Type B pancreatic cell (in vitro differentiated cells): Measurements from ENCODE around the gene RPS16. TPM values are rescaled to one million over a fixed set of nuclear protein-coding genes. Genes with fewer than 3 reads are reported as not detected.

Experiments
- DNase-seq: peaks from one replicate; pipeline ENCODE4 v3.0.0; 2021; ENCODE audit warnings: mixed read lengths; ENCODE audit not compliant: unreplicated experiment; ENCODE audit errors: extremely low spot score
- H3K27ac Mint-ChIP-seq: 2 replicates; pipeline ENCODE4 v1.8.0; 2021; ENCODE audit warnings: mild to moderate bottlenecking, mixed read lengths
- H3K27me3 Mint-ChIP-seq: 2 replicates; pipeline ENCODE4 v1.8.0; 2021; ENCODE audit warnings: mixed read lengths
- H3K36me3 Mint-ChIP-seq: 2 replicates; pipeline ENCODE4 v1.8.0; 2021; ENCODE audit warnings: mixed read lengths
- H3K4me1 Mint-ChIP-seq: one replicate; pipeline ENCODE4 v1.8.0; 2021; ENCODE audit warnings: mixed read lengths; ENCODE audit not compliant: unreplicated experiment
- H3K4me3 Mint-ChIP-seq: 2 replicates; pipeline ENCODE4 v1.8.0; 2021; ENCODE audit warnings: mild to moderate bottlenecking, mixed read lengths
- H3K9me3 Mint-ChIP-seq: 2 replicates; pipeline ENCODE4 v1.8.0; 2021; ENCODE audit warnings: mixed read lengths
- total RNA-seq: library from RNA; stranded (reverse); gene quantifications from 2 replicates; pipeline ENCODE4 v1.2.1, GENCODE V29; 2021; ENCODE audit warnings: low replicate concordance
- TF ChIP-seq, protein P1 (sequence below): fragments of 200-600 bp; sonication (generic); conservative IDR thresholded peaks from 2 replicates; pipeline ENCODE4 v1.5.0; 2021; ENCODE audit warnings: antibody characterized with exemption, mild to moderate bottlenecking

Gene RPS16
- total RNA-seq, 1 donor from 2014 or later: 2,175 TPM

DNA sequence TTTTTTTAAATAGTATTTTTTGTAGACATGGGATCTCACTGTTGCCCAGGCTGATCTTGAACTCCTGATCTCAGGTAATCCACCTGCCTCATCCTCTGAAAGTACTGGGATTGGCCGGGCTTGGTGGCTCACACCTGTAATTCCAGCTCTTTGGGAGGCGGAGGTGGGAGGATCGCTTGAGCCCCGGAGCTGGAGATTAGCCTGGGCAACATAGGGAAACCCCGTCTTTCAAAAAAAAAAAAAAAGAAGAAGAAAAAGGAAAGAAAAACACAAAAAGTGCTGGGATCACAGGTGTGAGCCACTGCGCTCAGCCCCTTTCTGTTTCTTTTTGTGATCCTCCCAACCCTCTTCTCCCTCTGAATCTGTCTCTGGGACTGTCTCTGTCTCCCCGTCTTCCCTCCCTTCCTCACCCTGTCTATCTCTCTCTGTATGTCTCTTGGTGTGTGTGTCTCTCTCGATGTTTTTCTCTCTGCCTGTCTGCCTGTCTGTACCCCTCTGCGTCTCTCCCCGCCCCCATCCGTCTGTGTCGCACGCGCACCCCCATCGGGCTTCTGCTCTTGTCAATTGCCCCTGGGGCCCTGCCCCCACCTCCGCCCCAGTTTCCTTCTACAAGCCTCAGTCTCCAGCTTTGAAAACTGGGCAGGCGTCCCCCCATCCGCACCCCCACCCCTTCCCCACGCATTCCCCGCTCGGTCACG, 29.6 kb downstream of the RPS16 start:
- Mint-ChIP-seq H3K36me3 (peaks cover 6% of the 10 kb centered on the region), H3K9me3 (no peaks in the 10 kb centered on the region), H3K27me3 (no peaks in the 10 kb centered on the region), H3K4me3 (peak overlapping the region; percentile 96), H3K27ac (peak overlapping the region; percentile 99), H3K4me1 (peaks cover 34% of the 10 kb centered on the region)
- no peak for DNase-seq
- TF ChIP-seq, protein P1, sequence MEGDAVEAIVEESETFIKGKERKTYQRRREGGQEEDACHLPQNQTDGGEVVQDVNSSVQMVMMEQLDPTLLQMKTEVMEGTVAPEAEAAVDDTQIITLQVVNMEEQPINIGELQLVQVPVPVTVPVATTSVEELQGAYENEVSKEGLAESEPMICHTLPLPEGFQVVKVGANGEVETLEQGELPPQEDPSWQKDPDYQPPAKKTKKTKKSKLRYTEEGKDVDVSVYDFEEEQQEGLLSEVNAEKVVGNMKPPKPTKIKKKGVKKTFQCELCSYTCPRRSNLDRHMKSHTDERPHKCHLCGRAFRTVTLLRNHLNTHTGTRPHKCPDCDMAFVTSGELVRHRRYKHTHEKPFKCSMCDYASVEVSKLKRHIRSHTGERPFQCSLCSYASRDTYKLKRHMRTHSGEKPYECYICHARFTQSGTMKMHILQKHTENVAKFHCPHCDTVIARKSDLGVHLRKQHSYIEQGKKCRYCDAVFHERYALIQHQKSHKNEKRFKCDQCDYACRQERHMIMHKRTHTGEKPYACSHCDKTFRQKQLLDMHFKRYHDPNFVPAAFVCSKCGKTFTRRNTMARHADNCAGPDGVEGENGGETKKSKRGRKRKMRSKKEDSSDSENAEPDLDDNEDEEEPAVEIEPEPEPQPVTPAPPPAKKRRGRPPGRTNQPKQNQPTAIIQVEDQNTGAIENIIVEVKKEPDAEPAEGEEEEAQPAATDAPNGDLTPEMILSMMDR: no peak

GRCh38 chr19:39405261-39405957, 30.3 kb downstream of the RPS16 start:
- peak overlapping the region; percentile 99 for H3K27ac Mint-ChIP-seq
- TF ChIP-seq, protein P1: no peak
- H3K9me3 Mint-ChIP-seq: no peaks in the 10 kb centered on the region

GRCh38 chr19:39403331-39404312, 32.1 kb downstream of the RPS16 start:
- Mint-ChIP-seq H3K27ac (peak overlapping the region; percentile 97), H3K27me3 (no peaks in the 10 kb centered on the region), H3K36me3 (peaks cover 2% of the 10 kb centered on the region), H3K9me3 (no peaks in the 10 kb centered on the region), H3K4me1 (peaks cover 34% of the 10 kb centered on the region), H3K4me3 (peak overlapping the region; percentile 86)
- DNase-seq: peak; percentile 86
- TF ChIP-seq, protein P1: no peak

More at GRCh38 chr19:39405261-39405957, 30.3 kb downstream of the RPS16 start:
- H3K27me3 Mint-ChIP-seq: no peaks in the 10 kb centered on the region
- H3K36me3 Mint-ChIP-seq: peaks cover 6% of the 10 kb centered on the region
- H3K4me3 Mint-ChIP-seq: peak overlapping the region; percentile 96
- peaks cover 30% of the 10 kb centered on the region for H3K4me1 Mint-ChIP-seq
- DNase-seq: no peak

GRCh38 chr19:39402346-39403300, 33.1 kb downstream of the RPS16 start:
- Mint-ChIP-seq H3K27me3 (no peaks in the 10 kb centered on the region), H3K4me1 (peaks cover 38% of the 10 kb centered on the region), H3K36me3 (no peaks in the 10 kb centered on the region), H3K4me3 (peak overlapping the region; percentile 90), H3K27ac (peak overlapping the region; percentile 98), H3K9me3 (no peaks in the 10 kb centered on the region)
- peak; percentile 86 for DNase-seq
- TF ChIP-seq, protein P1: no peak
